Thyroid gland (tissue), 4 donors: ENCODE data around the gene BACE1.

Experiments used
- CTCF ChIP-seq, 6 experiments: fragments of 200-600 bp in 3 of 6; fragments of 450-650 bp in 3 of 6; sonication (generic) in 3 of 6; IDR thresholded peaks; one replicate each; pipeline ENCODE4 v1.5.1; 2016 to 2019; ENCODE audit warnings: antibody characterized with exemption in 6 of 6, mild to moderate bottlenecking in 2 of 6, inconsistent platforms in 1 of 6, moderate library complexity in 1 of 6
- POLR2A ChIP-seq, 2 donors: fragments of 450-650 bp; IDR thresholded peaks; one replicate each; pipeline ENCODE4 v1.6.1; 2017; ENCODE audit warnings: antibody characterized with exemption in 2 of 2, mild to moderate bottlenecking in 2 of 2, moderate library complexity in 1 of 2

DNA sequence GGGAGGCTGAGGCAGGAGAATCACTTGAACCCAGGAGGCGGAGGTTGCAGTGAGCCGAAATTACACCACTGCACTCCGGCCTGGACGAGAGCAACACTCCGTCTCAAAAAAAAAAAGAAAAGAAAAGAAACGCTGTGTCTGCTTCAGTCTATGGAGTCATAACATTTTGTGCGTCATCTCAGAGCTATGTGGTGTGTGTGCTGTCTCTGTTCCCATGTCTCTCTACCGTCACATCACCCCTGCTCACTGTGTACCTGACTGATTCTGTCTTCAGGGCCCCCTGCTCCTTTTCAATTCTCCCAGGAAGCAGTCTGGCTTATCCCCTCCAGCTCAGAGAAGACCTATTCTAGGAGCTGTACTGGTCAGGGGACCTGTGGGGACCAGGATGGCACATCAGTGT, 17.9 kb downstream of the BACE1 start:
- TF ChIP-seq CTCF (IDR thresholded peaks at IDR 0.05) (no peak), POLR2A (IDR thresholded peaks at IDR 0.05) (no peak)
